ENCODE results near the gene FAM89B.

Gene FAM89B

DNA sequence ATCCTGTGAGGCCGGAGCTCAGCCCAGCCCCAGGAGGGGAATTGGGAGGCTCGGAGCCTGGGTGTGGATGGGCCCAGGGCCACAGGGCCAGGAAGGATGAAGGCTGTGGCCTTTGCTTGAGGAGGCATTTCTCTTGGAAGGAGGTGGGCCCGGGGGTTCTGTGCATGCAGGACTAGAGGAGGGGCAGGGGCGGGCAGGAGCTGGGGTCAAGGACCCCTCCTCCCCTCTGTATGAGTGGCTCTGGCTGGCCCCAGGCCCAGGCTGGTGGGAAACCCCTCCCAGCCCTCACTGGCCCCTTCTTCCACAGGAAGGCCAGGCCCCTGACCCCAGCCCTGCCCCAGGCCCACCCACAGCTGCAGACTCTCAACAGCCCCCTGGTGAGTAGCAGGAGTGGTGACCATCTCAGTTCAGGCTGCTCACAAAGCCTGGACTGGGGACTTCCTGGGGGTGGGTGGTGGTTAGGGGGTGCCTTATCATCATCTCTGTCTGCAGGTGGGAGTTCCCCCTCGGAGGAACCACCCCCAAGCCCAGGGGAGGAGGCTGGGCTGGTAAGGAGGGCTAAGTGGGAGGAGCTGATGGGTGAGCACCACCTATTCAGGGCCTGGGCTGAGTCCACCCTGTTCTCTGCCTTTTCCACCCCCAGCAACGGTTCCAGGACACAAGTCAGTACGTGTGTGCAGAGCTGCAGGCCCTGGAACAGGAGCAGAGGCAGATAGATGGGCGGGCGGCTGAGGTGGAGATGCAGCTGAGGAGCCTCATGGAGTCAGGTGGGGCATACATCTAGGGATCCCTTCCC, 17.3 kb downstream of the FAM89B start:
- TF ChIP-seq, protein P1, sequence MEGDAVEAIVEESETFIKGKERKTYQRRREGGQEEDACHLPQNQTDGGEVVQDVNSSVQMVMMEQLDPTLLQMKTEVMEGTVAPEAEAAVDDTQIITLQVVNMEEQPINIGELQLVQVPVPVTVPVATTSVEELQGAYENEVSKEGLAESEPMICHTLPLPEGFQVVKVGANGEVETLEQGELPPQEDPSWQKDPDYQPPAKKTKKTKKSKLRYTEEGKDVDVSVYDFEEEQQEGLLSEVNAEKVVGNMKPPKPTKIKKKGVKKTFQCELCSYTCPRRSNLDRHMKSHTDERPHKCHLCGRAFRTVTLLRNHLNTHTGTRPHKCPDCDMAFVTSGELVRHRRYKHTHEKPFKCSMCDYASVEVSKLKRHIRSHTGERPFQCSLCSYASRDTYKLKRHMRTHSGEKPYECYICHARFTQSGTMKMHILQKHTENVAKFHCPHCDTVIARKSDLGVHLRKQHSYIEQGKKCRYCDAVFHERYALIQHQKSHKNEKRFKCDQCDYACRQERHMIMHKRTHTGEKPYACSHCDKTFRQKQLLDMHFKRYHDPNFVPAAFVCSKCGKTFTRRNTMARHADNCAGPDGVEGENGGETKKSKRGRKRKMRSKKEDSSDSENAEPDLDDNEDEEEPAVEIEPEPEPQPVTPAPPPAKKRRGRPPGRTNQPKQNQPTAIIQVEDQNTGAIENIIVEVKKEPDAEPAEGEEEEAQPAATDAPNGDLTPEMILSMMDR (IDR thresholded peaks at IDR 0.05) = no peak
- H3K27ac ChIP-seq = peak overlapping the region in 1 of 2 donors; percentile 91
- DNase-seq (ENCODE audit: low spot score) = no peak
- H3K4me3 ChIP-seq = no peak overlapping the region

DNA sequence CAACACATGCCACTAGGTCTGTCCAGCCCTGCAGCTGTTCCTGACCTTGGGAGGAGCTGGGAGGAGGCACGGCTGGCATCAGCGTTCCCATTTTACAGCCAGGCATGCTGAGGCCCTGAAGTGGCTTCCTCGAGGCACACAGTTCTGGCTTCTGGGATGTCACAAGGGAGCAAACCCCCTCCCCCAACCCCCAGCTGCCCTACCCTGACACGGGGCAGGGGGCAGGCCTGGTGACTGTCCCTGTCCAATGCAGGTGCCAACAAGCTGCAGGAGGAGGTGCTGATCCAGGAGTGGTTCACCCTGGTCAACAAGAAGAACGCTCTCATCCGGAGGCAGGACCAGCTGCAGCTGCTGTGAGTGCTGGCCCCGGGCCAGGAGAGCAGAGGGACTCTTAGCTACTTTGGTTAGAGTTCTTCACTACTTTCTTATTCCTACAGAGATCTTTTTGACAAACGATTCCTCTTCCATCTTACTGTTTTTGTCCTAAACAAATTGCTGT, 18.0 kb downstream of the FAM89B start:
- TF ChIP-seq, protein P1 (IDR thresholded peaks at IDR 0.05) = no peak
- DNase-seq (ENCODE audit: low spot score) = no peak
- H3K4me3 ChIP-seq = no peak overlapping the region
- peak overlapping the region in 1 of 2 donors; percentile 91 for H3K27ac ChIP-seq

DNA sequence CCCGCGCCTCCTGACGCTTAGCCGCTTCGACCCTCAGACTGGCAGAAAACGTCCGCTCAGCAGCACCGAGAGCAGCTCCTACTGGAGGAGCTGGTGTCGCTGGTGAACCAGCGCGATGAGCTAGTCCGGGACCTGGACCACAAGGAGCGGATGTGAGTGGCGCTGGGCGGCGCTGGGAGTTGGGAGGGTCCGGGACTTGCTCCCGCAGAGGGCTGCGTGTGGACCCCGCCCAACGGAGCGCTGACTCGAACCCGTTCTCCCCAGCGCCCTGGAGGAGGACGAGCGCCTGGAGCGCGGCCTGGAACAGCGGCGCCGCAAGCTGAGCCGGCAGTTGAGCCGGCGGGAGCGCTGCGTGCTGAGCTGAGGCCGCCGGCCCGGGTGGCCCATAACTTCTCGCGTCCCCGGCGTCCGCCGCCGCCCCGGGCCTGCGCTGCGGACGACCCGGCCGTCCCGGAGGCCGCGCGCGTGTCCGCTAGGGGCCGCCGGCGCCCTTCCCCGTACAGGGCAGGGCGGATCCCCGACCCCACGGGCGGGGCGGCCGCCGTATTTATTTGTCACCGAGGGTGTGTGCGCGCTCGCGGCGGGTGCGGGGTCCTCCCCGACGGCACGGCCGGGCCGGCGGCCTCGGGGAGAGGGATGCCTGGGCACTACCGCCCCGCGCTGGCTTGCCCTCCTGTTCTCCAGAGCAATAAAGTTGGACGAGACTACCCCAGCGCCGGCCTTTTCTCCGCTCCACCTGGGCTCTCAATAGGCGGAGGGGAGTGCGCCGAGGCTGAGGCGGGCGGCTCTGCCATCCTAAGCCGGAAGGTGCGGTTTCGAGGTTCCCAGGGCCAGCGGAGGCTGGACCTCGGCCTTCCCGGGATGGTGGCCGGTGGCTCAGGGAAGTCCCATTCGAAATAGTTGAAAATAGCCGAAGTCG, 19.9 kb downstream of the FAM89B start:
- no peak overlapping the region for H3K4me3 ChIP-seq
- peak overlapping the region in 1 of 2 donors; percentile 40 for H3K27ac ChIP-seq
- DNase-seq (ENCODE audit: low spot score) = no peak
- TF ChIP-seq, protein P1 (IDR thresholded peaks at IDR 0.05) = no peak

DNA sequence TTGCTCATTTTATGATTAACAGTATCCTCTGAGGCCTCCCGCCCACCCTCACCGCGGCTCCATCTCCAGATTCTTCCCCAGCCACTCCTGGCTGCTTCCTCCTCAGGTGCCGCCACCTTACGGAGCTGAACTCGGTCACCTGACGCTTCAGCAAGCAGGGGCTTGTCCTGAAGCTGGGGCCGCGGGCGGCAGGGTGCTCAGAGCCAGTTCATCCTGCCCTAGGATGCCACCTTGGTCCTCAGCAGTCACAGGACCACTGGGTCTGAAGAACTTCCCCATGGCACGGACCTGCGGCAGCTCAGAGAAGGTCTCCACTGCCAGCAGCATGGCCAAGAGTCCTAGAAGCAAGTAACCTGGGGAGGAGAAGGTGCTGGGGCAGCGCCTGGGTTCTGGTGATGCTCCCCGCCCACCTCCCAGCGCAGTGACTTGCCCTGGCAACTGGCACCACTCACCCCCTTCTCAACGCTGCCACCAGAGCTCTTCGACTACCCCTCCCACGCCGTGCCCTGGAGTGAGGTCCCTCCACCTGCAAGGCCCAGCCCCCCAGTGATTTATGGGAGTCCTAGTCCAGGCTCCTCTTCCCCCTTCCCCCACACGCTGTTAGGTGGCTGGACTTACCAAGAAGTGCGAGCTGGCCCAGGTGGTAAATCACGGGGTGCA, 20.6 kb downstream of the FAM89B start:
- Histone ChIP-seq H3K27ac (peak overlapping the region in 1 of 2 donors; percentile 40), H3K4me3 (no peak overlapping the region)
- TF ChIP-seq, protein P1 (IDR thresholded peaks at IDR 0.05) = no peak
- DNase-seq (ENCODE audit: low spot score) = no peak

DNA sequence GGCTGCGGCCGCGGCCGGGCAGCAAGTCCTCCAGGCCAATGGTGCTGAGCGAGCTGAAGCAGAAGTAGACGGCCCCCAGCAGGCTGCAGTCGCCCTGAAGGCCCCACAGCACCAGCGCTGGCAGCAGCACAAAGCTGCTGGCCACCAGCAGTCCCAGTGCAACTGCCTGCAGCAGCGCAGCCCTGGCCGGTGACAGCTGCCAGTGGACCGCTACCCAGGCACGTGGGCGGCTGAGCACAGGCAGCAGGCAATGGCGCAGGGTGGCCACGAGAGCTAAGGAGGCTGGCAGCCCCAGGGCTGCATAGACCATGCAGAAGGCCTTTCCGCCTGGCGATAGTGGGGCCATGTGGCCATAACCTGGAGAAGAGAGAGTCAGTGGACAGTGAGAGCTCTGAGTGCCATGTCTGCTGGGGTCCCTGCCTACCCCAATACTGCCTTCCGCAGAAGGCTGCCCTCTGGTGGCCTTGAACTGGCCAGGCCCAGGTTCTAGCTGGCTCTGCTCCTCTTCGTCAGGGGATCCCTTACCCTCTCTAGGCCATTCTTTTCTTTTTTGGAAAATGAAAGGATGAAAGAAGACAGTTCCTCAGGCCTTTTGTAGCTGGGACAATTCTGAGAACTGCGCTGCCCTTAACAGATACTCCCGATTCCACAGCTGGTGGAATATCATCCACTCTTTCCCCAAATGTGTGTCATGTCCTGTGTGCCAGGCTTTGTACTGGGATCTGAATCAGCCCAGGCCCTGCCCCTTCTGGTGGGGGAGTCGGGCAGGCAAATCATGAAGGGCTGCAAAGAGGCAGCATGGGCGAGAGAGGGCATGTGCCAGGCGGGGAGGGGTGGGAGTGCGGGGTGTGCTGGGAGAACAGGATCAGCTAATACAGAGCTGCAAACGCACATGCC, 21.4 kb downstream of the FAM89B start:
- Histone ChIP-seq H3K4me3 (no peak overlapping the region), H3K27ac (peak overlapping the region in 1 of 2 donors; percentile 40)
- TF ChIP-seq, protein P1 (IDR thresholded peaks at IDR 0.05) = peak; percentile 52
- DNase-seq (ENCODE audit: low spot score) = no peak

DNA sequence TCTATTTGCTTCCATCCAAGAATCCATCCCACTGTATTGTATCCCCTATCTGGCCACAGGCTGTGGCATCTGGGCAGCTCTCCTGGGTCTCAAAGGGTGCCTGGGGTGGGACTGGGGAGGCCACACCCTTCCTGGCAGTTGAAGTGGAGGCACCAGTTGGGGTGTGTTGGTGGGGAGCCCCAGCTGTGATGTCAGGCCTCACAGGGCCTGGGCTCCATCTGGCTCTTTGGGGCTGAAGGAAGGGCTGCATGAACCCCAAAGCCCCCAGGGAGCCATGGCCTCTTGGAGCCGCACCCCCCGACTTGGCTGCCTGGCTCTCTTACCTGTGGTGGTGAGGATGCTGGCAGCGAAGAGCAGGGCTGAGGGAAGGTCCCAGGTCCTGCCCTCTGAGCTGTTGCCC, 22.8 kb downstream of the FAM89B start:
- DNase-seq (ENCODE audit: low spot score) = no peak
- TF ChIP-seq, protein P1 (IDR thresholded peaks at IDR 0.05) = no peak
- H3K4me3 ChIP-seq = no peak overlapping the region
- H3K27ac ChIP-seq = peak overlapping the region in 1 of 2 donors; percentile 7

Data from coronary artery (tissue), 2 donors.